Measurements from ENCODE around the gene KASH5. TPM values are rescaled to one million over a fixed set of nuclear protein-coding genes. Genes with fewer than 3 reads are reported as not detected.

The KASH5 gene
- total and polyA plus RNA-seq, 2 donors = not detected

GRCh38 chr19:49349567-49349966 is 38.5 kb upstream of the KASH5 start:
- DNase-seq (ENCODE audit: extremely low spot score) = no peak
- WGBS = 88% methylated on average over 2 of the region's 2 CpGs
- Histone ChIP-seq H3K4me1 (ENCODE audit: insufficient read depth) (no peaks in the 10 kb centered on the region), H3K27ac (ENCODE audit: low read depth) (no peak overlapping the region), H3K4me3 (ENCODE audit: low read depth, low read length) (no peak overlapping the region), H3K36me3 (ENCODE audit: insufficient read depth) (no peaks in the 10 kb centered on the region)

- H3K4me1 ChIP-seq (ENCODE audit: insufficient read depth) = no peaks in the 10 kb centered on the region
- whole genome bisulfite sequencing = 58% methylated on average over 12 of the region's 12 CpGs
- DNase-seq (ENCODE audit: extremely low spot score) = no peak
- no peaks in the 10 kb centered on the region for H3K36me3 ChIP-seq (ENCODE audit: insufficient read depth)
- no peak overlapping the region for H3K27ac ChIP-seq (ENCODE audit: low read depth)
- H3K4me3 ChIP-seq (ENCODE audit: low read depth, low read length) = no peak overlapping the region
Measured at GRCh38 chr19:49355909-49356353, 32.1 kb upstream of the KASH5 start.

DNA sequence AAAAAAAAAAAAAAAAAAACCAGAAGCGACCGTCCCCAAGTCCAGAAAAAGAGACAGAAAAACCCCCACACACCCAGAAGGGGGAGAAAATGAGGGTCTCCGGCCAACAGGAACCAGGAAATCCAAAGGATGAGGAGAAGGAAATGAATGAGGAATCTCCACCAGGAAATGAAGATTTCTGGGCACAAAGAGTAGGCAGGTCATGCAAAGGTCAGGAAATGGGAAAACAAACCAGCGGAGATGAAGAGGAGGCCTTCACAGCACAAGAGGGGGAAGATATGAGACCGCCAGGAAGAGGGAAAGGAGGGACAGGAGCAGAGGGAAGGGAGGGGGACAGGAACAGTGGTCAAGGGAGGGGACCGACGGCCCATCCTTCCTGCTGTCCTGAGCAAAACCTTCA is 31.7 kb upstream of the KASH5 start:
- Histone ChIP-seq H3K27ac (ENCODE audit: low read depth) (no peak overlapping the region), H3K36me3 (ENCODE audit: insufficient read depth) (no peaks in the 10 kb centered on the region), H3K4me3 (ENCODE audit: low read depth, low read length) (no peak overlapping the region), H3K4me1 (ENCODE audit: insufficient read depth) (no peaks in the 10 kb centered on the region)
- DNase-seq (ENCODE audit: extremely low spot score) = no peak
- WGBS = 62% methylated on average over 7 of the region's 7 CpGs

GRCh38 chr19:49357186-49357585 is 30.9 kb upstream of the KASH5 start:
- Histone ChIP-seq H3K4me3 (ENCODE audit: low read depth, low read length) (no peak overlapping the region), H3K36me3 (ENCODE audit: insufficient read depth) (no peaks in the 10 kb centered on the region), H3K4me1 (ENCODE audit: insufficient read depth) (no peaks in the 10 kb centered on the region), H3K27ac (ENCODE audit: low read depth) (no peak overlapping the region)
- DNase-seq (ENCODE audit: extremely low spot score) = no peak
- 81% methylated on average over 9 of the region's 9 CpGs for WGBS

- WGBS = 79% methylated on average over 17 of the region's 17 CpGs
- Histone ChIP-seq H3K27ac (ENCODE audit: low read depth) (no peak overlapping the region), H3K36me3 (ENCODE audit: insufficient read depth) (no peaks in the 10 kb centered on the region), H3K4me1 (ENCODE audit: insufficient read depth) (no peaks in the 10 kb centered on the region), H3K4me3 (ENCODE audit: low read depth, low read length) (no peak overlapping the region)
- DNase-seq (ENCODE audit: extremely low spot score) = no peak
Measured at GRCh38 chr19:49359851-49360820, 27.9 kb upstream of the KASH5 start.

GRCh38 chr19:49361438-49362047 is 26.5 kb upstream of the KASH5 start:
- Histone ChIP-seq H3K36me3 (ENCODE audit: insufficient read depth) (no peaks in the 10 kb centered on the region), H3K27ac (ENCODE audit: low read depth) (peak overlapping the region; percentile 53), H3K4me1 (ENCODE audit: insufficient read depth) (no peaks in the 10 kb centered on the region), H3K4me3 (ENCODE audit: low read depth, low read length) (peak overlapping the region; percentile 63)
- WGBS = 1% methylated on average over 27 of the region's 27 CpGs
- peak; percentile 66 for DNase-seq (ENCODE audit: extremely low spot score)

GRCh38 chr19:49362048-49362928 is 25.8 kb upstream of the KASH5 start, which contains the start of gene TEAD2:
TSS of gene TEAD2 (minus strand) at chr19:49362416. CDS start at chr19:49360075, 2,341 bp downstream.
- DNase-seq (ENCODE audit: extremely low spot score) = no peak
- Histone ChIP-seq H3K4me3 (ENCODE audit: low read depth, low read length) (peak within 1 kb of the TSS; percentile 63), H3K4me1 (ENCODE audit: insufficient read depth) (no peaks in the 10 kb centered on the region), H3K27ac (ENCODE audit: low read depth) (peak within 1 kb of the TSS; percentile 62), H3K36me3 (ENCODE audit: insufficient read depth) (no peaks in the 10 kb centered on the region)
- under 1% methylated on average over 52 of the region's 52 CpGs for WGBS

GRCh38 chr19:49362929-49363267 is 25.2 kb upstream of the KASH5 start:
- no peak overlapping the region for H3K4me3 ChIP-seq (ENCODE audit: low read depth, low read length)
- no peak for DNase-seq (ENCODE audit: extremely low spot score)
- no peaks in the 10 kb centered on the region for H3K36me3 ChIP-seq (ENCODE audit: insufficient read depth)
- H3K27ac ChIP-seq (ENCODE audit: low read depth) = peak overlapping the region; percentile 30
- no peaks in the 10 kb centered on the region for H3K4me1 ChIP-seq (ENCODE audit: insufficient read depth)
- WGBS = under 1% methylated on average over 14 of the region's 14 CpGs

DNA sequence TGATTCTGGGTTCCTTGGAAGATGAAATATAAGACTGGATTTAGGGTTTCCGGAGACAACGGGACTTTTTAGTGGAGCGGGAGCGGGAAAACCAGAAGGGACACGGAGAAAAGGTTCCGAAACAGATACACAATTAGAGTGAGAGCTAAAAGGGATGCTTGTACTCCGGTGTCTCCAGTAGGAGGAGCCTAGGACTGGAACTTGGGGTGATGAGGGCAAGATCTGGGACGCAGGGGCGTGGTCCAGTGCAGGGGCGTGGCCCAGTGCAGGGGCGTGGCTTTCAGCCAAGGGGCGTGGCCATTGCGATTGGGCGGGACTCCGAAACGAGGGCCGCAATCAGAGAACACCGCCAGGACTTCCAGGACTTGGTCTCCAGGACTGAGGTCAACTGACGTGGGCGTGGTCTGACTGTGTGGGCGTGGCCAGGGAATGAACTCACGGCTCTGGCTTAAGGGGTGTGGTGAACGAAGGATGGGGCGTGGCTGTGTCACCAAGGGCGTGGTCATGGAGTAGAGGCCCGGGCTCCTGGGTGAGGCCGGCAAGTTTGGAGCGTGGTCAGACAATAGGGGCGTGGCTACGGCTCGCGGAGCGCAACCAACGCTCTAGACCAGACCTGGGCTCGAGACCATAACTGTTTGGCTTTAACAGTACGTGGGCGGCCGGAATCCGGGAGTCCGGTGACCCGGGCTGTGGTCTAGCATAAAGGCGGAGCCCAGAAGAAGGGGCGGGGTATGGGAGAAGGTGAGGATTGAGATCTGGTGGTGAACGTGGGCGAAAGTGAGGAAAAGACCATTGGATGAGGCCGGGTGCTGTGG is 24.6 kb upstream of the KASH5 start, which contains the start of gene DKKL1:
Gene DKKL1, plus strand, starts transcription at position 610 of the 815 bp plus-strand sequence. Its CDS starts 122 bp downstream, at position 732.
- no peaks in the 10 kb centered on the region for H3K4me1 ChIP-seq (ENCODE audit: insufficient read depth)
- H3K4me3 ChIP-seq (ENCODE audit: low read depth, low read length) = peak within 1 kb of the TSS; percentile 63
- H3K27ac ChIP-seq (ENCODE audit: low read depth) = peak within 1 kb of the TSS; percentile 30
- peak; percentile 93 for DNase-seq (ENCODE audit: extremely low spot score)
- no peaks in the 10 kb centered on the region for H3K36me3 ChIP-seq (ENCODE audit: insufficient read depth)
- WGBS = 1% methylated on average over 46 of the region's 46 CpGs

GRCh38 chr19:49364083-49364737 is 23.8 kb upstream of the KASH5 start:
- DNase-seq (ENCODE audit: extremely low spot score) = no peak
- WGBS = 71% methylated on average over 27 of the region's 27 CpGs
- H3K27ac ChIP-seq (ENCODE audit: low read depth) = no peak overlapping the region
- H3K4me1 ChIP-seq (ENCODE audit: insufficient read depth) = no peaks in the 10 kb centered on the region
- H3K4me3 ChIP-seq (ENCODE audit: low read depth, low read length) = no peak overlapping the region
- no peaks in the 10 kb centered on the region for H3K36me3 ChIP-seq (ENCODE audit: insufficient read depth)

- DNase-seq (ENCODE audit: extremely low spot score) = no peak
- Histone ChIP-seq H3K27ac (ENCODE audit: low read depth) (no peak overlapping the region), H3K4me3 (ENCODE audit: low read depth, low read length) (no peak overlapping the region), H3K36me3 (ENCODE audit: insufficient read depth) (no peaks in the 10 kb centered on the region), H3K4me1 (ENCODE audit: insufficient read depth) (no peaks in the 10 kb centered on the region)
Measured at GRCh38 chr19:49366110-49366509, 21.9 kb upstream of the KASH5 start.

DNA sequence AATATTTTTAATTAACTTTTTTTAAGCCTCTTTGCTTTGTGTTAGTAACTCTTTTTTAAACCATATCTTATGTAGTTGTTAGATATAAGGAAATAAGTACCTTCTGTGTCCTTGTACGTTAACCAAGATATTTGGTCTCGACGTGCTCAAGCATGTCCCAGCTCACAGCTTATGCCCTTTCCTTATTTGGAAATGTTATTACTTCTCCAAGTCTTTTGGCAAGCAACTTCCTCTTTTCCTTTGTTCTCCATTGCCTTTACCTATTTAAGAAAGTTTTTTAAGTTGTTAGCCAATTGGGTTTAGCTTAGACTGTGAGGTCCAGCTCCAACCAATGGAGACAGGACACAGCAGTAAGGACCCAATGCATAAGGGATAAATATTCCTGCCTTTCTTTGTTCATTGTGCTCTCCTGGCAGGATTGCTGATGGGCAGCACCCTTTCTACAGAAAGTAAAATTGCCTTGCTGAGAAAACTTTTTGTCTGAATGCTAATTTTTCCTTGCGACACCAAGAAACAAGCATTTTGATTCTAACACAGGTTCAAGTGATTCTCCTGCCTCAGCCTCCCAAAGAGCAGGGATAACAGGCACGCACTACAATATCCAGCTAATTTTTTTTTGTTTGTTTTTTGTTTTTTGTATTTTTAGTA is 19.2 kb upstream of the KASH5 start:
- Histone ChIP-seq H3K4me3 (ENCODE audit: low read depth, low read length) (no peak overlapping the region), H3K4me1 (ENCODE audit: insufficient read depth) (no peaks in the 10 kb centered on the region), H3K27ac (ENCODE audit: low read depth) (no peak overlapping the region), H3K36me3 (ENCODE audit: insufficient read depth) (no peaks in the 10 kb centered on the region)
- 78% methylated on average over 5 of the region's 5 CpGs for WGBS
- no peak for DNase-seq (ENCODE audit: extremely low spot score)

Data from urinary bladder (tissue), 4 donors.